GM10248 (cell line): Measurements from ENCODE around the gene VPS8.

ENCODE experiments used
- CTCF ChIA-PET: fragments of 300-600 bp; sonication (Branson Sonifier 250); formaldehyde crosslinking; extraction: SDS; loops from one replicate; lab custom pipeline; 2021; ENCODE audit warnings: antibody characterized with exemption; lab: Yijun Ruan, JAX
- POLR2A ChIA-PET: fragments of 350-650 bp; sonication (Branson Sonifier 250); formaldehyde crosslinking; extraction: SDS; loops from one replicate; lab custom pipeline; 2020; ENCODE audit warnings: antibody characterized with exemption; lab: Yijun Ruan, JAX
- DNase-seq: peaks from one replicate; pipeline ENCODE4 v3.0.0; 2012; ENCODE audit errors: extremely low spot score
- CTCF ChIP-seq: IDR thresholded peaks from 2 replicates; pipeline ENCODE4 v1.5.1; 2012; ENCODE audit warnings: mild to moderate bottlenecking, low read depth; ENCODE audit errors: extremely low read depth, missing control alignments, control extremely low read depth

Gene VPS8

DNA sequence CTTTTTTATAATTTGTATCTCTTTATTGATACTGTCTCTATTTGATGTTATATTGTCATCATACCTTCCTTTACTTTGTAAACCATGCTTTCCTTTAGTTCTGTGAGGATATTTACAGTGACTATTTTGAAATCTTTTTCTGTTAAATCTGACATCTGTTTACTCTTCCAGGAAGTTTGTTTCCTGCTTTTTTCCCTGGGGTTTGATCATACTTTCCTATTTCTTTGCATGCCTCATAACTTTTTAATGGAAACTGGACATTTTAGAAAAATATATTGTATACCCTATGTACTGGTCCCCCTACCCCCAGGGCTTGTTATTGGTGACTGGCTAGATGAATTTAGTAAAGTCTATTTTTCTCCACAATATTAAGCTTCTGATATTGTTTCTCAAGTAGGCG lies 225.8 kb downstream of the VPS8 start:
- no peak for TF ChIP-seq CTCF
- DNase-seq, result no peak
- CTCF ChIA-PET, result interaction anchor here (0.9 to 1.3 kb wide), 2 partner anchors 10 to 12 kb away, joined by 3 read pairs; no protein-coding TSS in a partner anchor
- POLR2A ChIA-PET, result no interaction called here

GRCh38 chr3:185040425-185040824 lies 228.5 kb downstream of the VPS8 start:
- ChIA-PET POLR2A (no interaction called here), CTCF (no interaction called here)
- no peak for DNase-seq
- TF ChIP-seq CTCF, result no peak

DNA sequence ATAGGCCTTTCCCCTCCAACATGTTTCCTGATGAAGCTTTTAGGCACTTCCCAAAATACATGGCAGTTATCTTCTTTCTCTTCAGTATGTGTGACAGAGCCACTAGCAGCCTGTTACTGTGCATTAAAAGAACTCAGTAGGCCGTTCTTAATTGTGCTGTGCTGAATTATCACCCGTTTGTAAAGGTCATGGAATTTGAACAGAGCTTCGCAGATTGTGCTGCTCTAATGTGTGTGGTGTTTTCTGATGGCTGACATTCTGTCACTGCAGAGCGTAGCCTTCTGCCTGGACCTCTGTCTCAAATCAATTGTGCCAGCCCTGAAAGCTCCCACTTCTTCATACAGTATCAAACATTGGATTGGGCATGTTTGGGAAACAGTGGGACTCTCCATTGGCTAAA lies 229.6 kb downstream of the VPS8 start:
- no peak for DNase-seq
- POLR2A ChIA-PET, result no interaction called here
- CTCF ChIA-PET, result no interaction called here
- TF ChIP-seq CTCF, result no peak

- ChIA-PET POLR2A (no interaction called here), CTCF (interaction anchor here (1.3 kb wide), 2 partner anchors 9 to 22 kb away, joined by 3 read pairs; no protein-coding TSS in a partner anchor)
- TF ChIP-seq CTCF, result no peak
- DNase-seq, result no peak
Measured at GRCh38 chr3:185042312-185043050, 230.5 kb downstream of the VPS8 start.

DNA sequence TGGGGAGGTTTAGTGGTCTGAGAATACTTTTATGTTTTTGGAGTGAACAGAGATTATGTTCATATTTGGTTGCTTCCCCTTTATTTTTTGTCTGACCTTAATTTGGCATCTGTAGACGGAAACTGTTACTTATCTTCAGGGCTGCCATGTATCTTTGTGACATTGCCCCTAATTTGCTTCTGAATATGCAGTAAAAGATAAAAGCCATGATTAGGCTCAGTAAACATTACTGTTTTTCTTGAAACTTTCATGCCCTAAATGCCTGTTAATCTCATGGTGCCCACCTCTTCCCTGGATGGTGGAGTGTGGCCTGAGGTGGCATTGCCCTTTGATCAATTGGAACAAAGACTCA lies 234.2 kb downstream of the VPS8 start:
- ChIA-PET CTCF (no interaction called here), POLR2A (no interaction called here)
- DNase-seq, result no peak
- no peak for TF ChIP-seq CTCF

- DNase-seq, result no peak
- ChIA-PET POLR2A (no interaction called here), CTCF (no interaction called here)
- TF ChIP-seq CTCF, result no peak
Measured at GRCh38 chr3:185046603-185047002, 234.6 kb downstream of the VPS8 start.
